Neuronal stem cell (in vitro differentiated cells): ENCODE results near the gene SV2C.

Source experiments
- DNase-seq: peaks from one replicate; pipeline ENCODE4 v3.0.0-alpha.2; 2013; ENCODE audit warnings: low spot score
- H2AFZ ChIP-seq: one replicate; pipeline ENCODE4 v1.6.1; 2013; ENCODE audit warnings: mild to moderate bottlenecking, low read length, inconsistent platforms
- H2AK5ac ChIP-seq: 2 replicates; pipeline ENCODE4 v1.6.1; 2013; ENCODE audit warnings: low read depth, mild to moderate bottlenecking, inconsistent platforms, low read length, moderate library complexity, mixed read lengths
- H2BK120ac ChIP-seq: 2 replicates; pipeline ENCODE4 v1.6.1; 2013; ENCODE audit warnings: low read depth, mild to moderate bottlenecking, inconsistent platforms, low read length, moderate library complexity, mixed read lengths
- H2BK12ac ChIP-seq: one replicate; pipeline ENCODE4 v1.6.1; 2013; ENCODE audit warnings: low read length, inconsistent platforms
- H2BK15ac ChIP-seq: 2 replicates; pipeline ENCODE4 v1.6.1; 2013; ENCODE audit warnings: mild to moderate bottlenecking, low read length, inconsistent platforms, mixed read lengths
- H2BK5ac ChIP-seq: one replicate; pipeline ENCODE4 v1.6.1; 2013; ENCODE audit warnings: inconsistent platforms, mild to moderate bottlenecking, low read length, moderate library complexity
- H3K14ac ChIP-seq: one replicate; pipeline ENCODE4 v1.6.1; 2013; ENCODE audit warnings: low read length, inconsistent platforms
- H3K18ac ChIP-seq: 2 replicates; pipeline ENCODE4 v1.6.1; 2013; ENCODE audit warnings: low read length, inconsistent platforms
- H3K23ac ChIP-seq: 2 replicates; pipeline ENCODE4 v1.6.1; 2013; ENCODE audit warnings: low read depth, mild to moderate bottlenecking, mixed read lengths, low read length, inconsistent platforms; ENCODE audit not compliant: poor library complexity
- H3K27ac ChIP-seq: replicated peaks from 3 replicates; pipeline ENCODE4 v1.5.1; 2013; ENCODE audit warnings: low read length, inconsistent platforms
- H3K27me3 ChIP-seq, 3 experiments: 2 replicates each; pipeline ENCODE4 v1.6.1; 2013; ENCODE audit warnings: low read length in 3 of 3, mild to moderate bottlenecking in 2 of 3, inconsistent platforms in 1 of 3, low read depth in 1 of 3, mixed read lengths in 1 of 3, moderate library complexity in 1 of 3; ENCODE audit not compliant: control insufficient read depth in 3 of 3, insufficient read depth in 3 of 3
- H3K36me3 ChIP-seq, 2 donors: replicated peaks in 1 of 2; 2 replicates each; pipeline ENCODE4 v1.6.1; 2013; ENCODE audit warnings: low read length in 2 of 2; ENCODE audit not compliant: control insufficient read depth in 2 of 2, insufficient read depth in 2 of 2
- H3K4ac ChIP-seq: 2 replicates; pipeline ENCODE4 v1.6.1; 2013; ENCODE audit warnings: inconsistent platforms, mild to moderate bottlenecking, low read length, moderate library complexity
- H3K4me1 ChIP-seq, 2 donors: 1 replicate in 1 of 2; 2 replicates in 1 of 2; pipeline ENCODE4 v1.6.1; 2013; ENCODE audit warnings: low read length in 2 of 2, low read depth in 1 of 2; ENCODE audit not compliant: control insufficient read depth in 2 of 2, insufficient read depth in 1 of 2
- H3K4me2 ChIP-seq: one replicate; pipeline ENCODE4 v1.6.1; 2013; ENCODE audit warnings: mild to moderate bottlenecking, low read length, inconsistent platforms; ENCODE audit not compliant: insufficient read depth, poor library complexity, severe bottlenecking
- H3K4me3 ChIP-seq, 2 donors: 2 replicates each; pipeline ENCODE4 v1.5.1; 2013; ENCODE audit warnings: low read length in 2 of 2, mild to moderate bottlenecking in 2 of 2, inconsistent platforms in 1 of 2, moderate library complexity in 1 of 2
- H3K79me1 ChIP-seq: one replicate; pipeline ENCODE4 v1.6.1; 2013; ENCODE audit warnings: low read depth, mild to moderate bottlenecking, inconsistent platforms, low read length, moderate library complexity
- H3K9ac ChIP-seq: one replicate; pipeline ENCODE4 v1.6.1; 2013; ENCODE audit warnings: mild to moderate bottlenecking, low read depth, low read length, inconsistent platforms; ENCODE audit not compliant: poor library complexity
- H3K9me3 ChIP-seq, 2 donors: replicated peaks in 1 of 2; 2 replicates each; pipeline versions ENCODE3 to v1.6.1; 2013; ENCODE audit warnings: low read length in 2 of 2, mild to moderate bottlenecking in 2 of 2, inconsistent platforms in 1 of 2, low read depth in 1 of 2, mixed read lengths in 1 of 2, moderate library complexity in 1 of 2; ENCODE audit not compliant: control insufficient read depth in 2 of 2, insufficient read depth in 1 of 2
- H4K8ac ChIP-seq: one replicate; pipeline ENCODE4 v1.6.1; 2013; ENCODE audit warnings: low read depth, mild to moderate bottlenecking, inconsistent platforms, low read length, moderate library complexity
- H4K91ac ChIP-seq: one replicate; pipeline ENCODE4 v1.6.1; 2013; ENCODE audit warnings: low read length, low read depth, mild to moderate bottlenecking, inconsistent platforms; ENCODE audit not compliant: poor library complexity
- WGBS, 2 donors: extraction: QIAGEN DNeasy Blood & Tissue Kit; methylation state at CpG; one replicate each; pipeline ENCODE4 v1.1.7; 2013; ENCODE audit warnings: missing lambda C conversion rate in 2 of 2, mixed read lengths in 1 of 2; ENCODE audit not compliant: insufficient read length in 2 of 2, insufficient replicate concordance in 1 of 2; ENCODE audit errors: extremely low coverage in 2 of 2; 5-methylcytosine and 5-hydroxymethylcytosine counted together

The SV2C gene

DNA sequence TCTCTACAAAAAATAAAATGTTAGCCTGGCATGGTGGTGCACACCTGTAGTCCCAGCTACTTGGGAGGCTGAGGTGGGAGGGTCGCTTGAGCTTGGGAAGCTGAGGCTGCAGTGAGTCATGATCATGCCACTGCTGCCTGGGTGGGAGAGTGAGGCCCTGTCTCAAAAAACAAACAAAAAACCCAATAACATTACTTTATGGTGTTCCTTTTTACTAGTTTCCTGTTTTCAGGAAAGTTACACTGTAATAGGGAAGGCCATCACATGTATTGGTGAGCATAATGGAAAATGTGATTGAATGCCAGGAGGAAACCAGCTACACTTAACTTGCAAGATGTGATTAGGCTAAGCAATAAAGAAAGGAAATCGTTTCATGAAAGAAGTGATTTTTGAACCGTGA is 42.7 kb downstream of the SV2C start:
- H2AFZ ChIP-seq, result no peak overlapping the region
- H3K27ac ChIP-seq, result no peak overlapping the region
- H2BK5ac ChIP-seq, result no peak overlapping the region
- H3K4ac ChIP-seq, result no peak overlapping the region
- no peak overlapping the region for H2BK12ac ChIP-seq
- no peak overlapping the region for H3K14ac ChIP-seq
- no peaks in the 10 kb centered on the region for H3K79me1 ChIP-seq
- H3K4me3 ChIP-seq, result no peak overlapping the region
- no peak overlapping the region for H3K23ac ChIP-seq
- H2AK5ac ChIP-seq, result no peak overlapping the region
- H2BK120ac ChIP-seq, result no peak overlapping the region
- H4K91ac ChIP-seq, result no peak overlapping the region
- no peak overlapping the region for H4K8ac ChIP-seq
- H3K9ac ChIP-seq, result no peak overlapping the region
- no peak overlapping the region for H3K4me2 ChIP-seq
- H3K18ac ChIP-seq, result no peak overlapping the region
- WGBS, 2 donors, result no CpG with 5 or more reads among the region's 3 CpGs
- H3K27me3 ChIP-seq, result peaks cover 0 to 4% (median 0%) of the 10 kb centered on the region in 3 experiments
- H3K36me3 ChIP-seq, result no peaks in the 10 kb centered on the region
- no peaks in the 10 kb centered on the region for H3K4me1 ChIP-seq
- H3K9me3 ChIP-seq, result no peaks in the 10 kb centered on the region
- no peak overlapping the region for H2BK15ac ChIP-seq
- no peak for DNase-seq

DNA sequence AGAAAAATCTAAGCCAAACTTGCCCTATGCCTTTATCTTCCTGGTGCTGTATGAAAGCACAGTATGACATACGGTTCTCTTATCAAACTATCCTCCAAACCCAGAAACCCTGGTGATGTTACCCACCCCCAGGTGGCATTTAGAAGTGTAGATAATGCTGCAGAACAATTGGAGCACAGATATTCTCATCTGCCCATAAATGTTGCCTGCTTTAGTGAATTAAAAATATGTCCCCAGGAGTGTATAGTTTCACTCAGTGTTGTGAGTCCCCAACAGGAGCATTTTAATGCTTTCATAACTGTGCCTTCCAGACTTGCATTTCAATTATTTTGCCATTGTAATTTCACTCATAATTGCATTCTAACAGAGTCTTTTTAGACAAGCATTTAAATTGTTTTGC is 50.8 kb downstream of the SV2C start:
- H3K27me3 ChIP-seq, result peaks cover 0 to 6% (median 0%) of the 10 kb centered on the region in 3 experiments
- no peak overlapping the region for H3K4me3 ChIP-seq
- no peaks in the 10 kb centered on the region for H3K9me3 ChIP-seq
- no peaks in the 10 kb centered on the region for H3K79me1 ChIP-seq
- H3K27ac ChIP-seq, result no peak overlapping the region
- H2AFZ ChIP-seq, result no peak overlapping the region
- H2BK15ac ChIP-seq, result no peak overlapping the region
- no peaks in the 10 kb centered on the region for H3K36me3 ChIP-seq
- H3K14ac ChIP-seq, result no peak overlapping the region
- no peak overlapping the region for H4K91ac ChIP-seq
- no peak overlapping the region for H3K18ac ChIP-seq
- H4K8ac ChIP-seq, result no peak overlapping the region
- no peak overlapping the region for H2BK120ac ChIP-seq
- H2BK12ac ChIP-seq, result no peak overlapping the region
- H3K4ac ChIP-seq, result no peak overlapping the region
- no peaks in the 10 kb centered on the region for H3K4me1 ChIP-seq
- H3K9ac ChIP-seq, result no peak overlapping the region
- no CpG with 5 or more reads among the region's 1 CpG for WGBS, 2 donors
- H2BK5ac ChIP-seq, result no peak overlapping the region
- no peak overlapping the region for H2AK5ac ChIP-seq
- no peak for DNase-seq
- no peak overlapping the region for H3K4me2 ChIP-seq
- H3K23ac ChIP-seq, result no peak overlapping the region

DNA sequence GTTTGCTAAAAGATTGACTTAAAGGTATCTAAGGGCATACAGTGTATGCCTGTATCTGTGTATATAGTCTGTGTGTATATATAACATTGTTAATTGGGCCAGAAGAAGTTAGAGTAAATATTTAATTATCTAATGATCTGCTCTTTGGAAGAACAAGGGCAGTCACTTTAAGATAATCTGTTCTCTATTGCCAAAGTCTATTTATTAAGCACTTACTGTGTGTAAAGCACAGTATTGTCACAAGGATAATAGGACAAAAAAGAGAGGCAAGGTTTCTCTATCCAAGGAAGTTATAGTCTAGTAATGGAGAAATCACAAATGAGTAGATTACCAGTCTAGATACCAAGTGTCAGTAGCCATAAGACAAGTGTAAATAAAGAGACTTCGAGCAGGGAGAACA is 51.5 kb downstream of the SV2C start:
- Histone ChIP-seq H3K27me3 (peaks cover 0 to 6% (median 0%) of the 10 kb centered on the region in 3 experiments), H2BK120ac (no peak overlapping the region), H4K8ac (no peak overlapping the region), H3K27ac (no peak overlapping the region), H2AK5ac (no peak overlapping the region), H3K4me2 (no peak overlapping the region), H3K4me1 (no peaks in the 10 kb centered on the region), H2BK12ac (no peak overlapping the region), H3K79me1 (no peaks in the 10 kb centered on the region), H2BK15ac (no peak overlapping the region), H3K9me3 (no peaks in the 10 kb centered on the region), H2AFZ (no peak overlapping the region), H3K9ac (no peak overlapping the region), H4K91ac (no peak overlapping the region), H3K23ac (no peak overlapping the region), H3K4me3 (no peak overlapping the region), H3K4ac (no peak overlapping the region), H2BK5ac (no peak overlapping the region), H3K18ac (no peak overlapping the region), H3K36me3 (no peaks in the 10 kb centered on the region), H3K14ac (no peak overlapping the region)
- DNase-seq, result no peak
- no CpG with 5 or more reads among the region's 1 CpG for WGBS, 2 donors

DNA sequence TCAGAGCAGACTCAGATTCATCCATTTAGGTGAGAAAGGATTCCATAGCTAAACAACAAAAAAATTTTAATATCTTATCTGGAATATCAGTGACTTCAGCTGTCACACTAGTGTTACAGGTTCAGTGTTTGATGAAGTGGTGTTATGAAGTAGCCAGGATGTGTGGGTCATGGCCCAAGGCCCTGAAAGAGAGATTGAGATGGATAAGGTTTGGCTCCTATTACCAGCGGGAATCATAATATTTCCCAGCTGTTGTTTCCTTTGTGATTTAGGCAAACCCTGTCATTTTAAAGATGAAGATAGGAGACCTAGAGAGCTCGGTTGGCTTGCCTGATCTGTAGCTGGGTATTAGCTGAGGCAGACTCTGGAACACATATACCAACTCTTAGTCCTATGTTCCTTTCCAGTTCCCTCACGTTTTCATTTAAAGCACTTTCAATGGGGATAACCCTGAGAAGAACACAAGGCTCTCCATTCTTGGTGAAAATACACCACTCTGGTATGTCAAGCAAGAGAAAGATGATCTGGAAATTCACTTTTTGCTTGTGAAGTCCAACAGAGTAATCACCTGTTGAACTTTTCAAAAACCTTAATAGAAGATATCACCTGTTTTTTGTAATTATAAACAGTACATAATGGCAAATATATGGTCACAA is 54.8 kb downstream of the SV2C start:
- Histone ChIP-seq H2BK120ac (no peak overlapping the region), H3K9me3 (no peaks in the 10 kb centered on the region), H4K8ac (no peak overlapping the region), H2BK15ac (no peak overlapping the region), H4K91ac (no peak overlapping the region), H3K36me3 (no peaks in the 10 kb centered on the region), H2BK5ac (no peak overlapping the region), H2AFZ (no peak overlapping the region), H2AK5ac (no peak overlapping the region), H3K18ac (no peak overlapping the region), H3K79me1 (no peaks in the 10 kb centered on the region), H3K4me1 (no peaks in the 10 kb centered on the region), H3K23ac (no peak overlapping the region), H3K4me2 (no peak overlapping the region), H3K4me3 (no peak overlapping the region), H3K27ac (no peak overlapping the region), H3K14ac (no peak overlapping the region), H3K4ac (no peak overlapping the region), H3K27me3 (peaks cover 0 to 2% (median 0%) of the 10 kb centered on the region in 3 experiments), H2BK12ac (no peak overlapping the region), H3K9ac (no peak overlapping the region)
- WGBS, 2 donors, result no CpG with 5 or more reads among the region's 3 CpGs
- DNase-seq, result no peak
